Measurements from ENCODE around the gene VAV1. TPM values are rescaled to one million over a fixed set of nuclear protein-coding genes. Genes with fewer than 3 reads are reported as not detected.

VAV1 gene
- total and polyA plus RNA-seq, 9 of the 15 experiments (the other 6 are each of a cell fraction or from before 2014, with no cell fraction given): 0.46 to 20.1 (median 11.1) TPM

DNA sequence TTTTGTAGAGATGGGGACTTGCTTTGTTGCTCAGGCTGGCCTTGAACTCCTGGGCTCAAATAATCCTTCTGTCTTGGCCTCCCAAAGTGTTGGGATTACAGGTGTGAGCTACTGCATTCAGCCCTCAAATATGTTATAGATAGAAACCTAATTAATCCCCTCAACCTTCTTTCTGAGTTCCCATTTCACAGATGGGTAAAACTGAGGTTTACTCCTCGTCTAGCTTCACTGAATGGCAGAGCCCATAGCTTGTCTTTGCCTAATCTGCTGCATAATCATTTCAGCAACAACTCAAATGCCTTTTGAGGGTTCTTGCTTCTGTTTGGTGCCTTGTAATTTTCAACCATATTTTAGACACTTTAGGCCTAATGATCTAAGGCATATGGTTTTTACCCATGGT lies 78.9 kb downstream of the VAV1 start:
- CTCF ChIA-PET (ENCODE audit: low intra/inter-chr PET ratio): no interaction called here
- BruUV-seq (replicated peaks): no TSS peak
- Histone ChIP-seq H3K4me3 (no peak overlapping the region), H3K9me1 (ENCODE audit: control insufficient read depth, insufficient read depth, low read length) (no peaks in the 10 kb centered on the region), H3K4me1 (replicated peaks in 1 of 2; ENCODE audit: control insufficient read depth in 2 of 2, insufficient read depth in 2 of 2, low read length in 2 of 2) (no peaks in the 10 kb centered on the region), H3K36me3 (ENCODE audit: control insufficient read depth, insufficient read depth, low read length) (no peaks in the 10 kb centered on the region), H2AFZ (ENCODE audit: low read depth, low read length) (no peak overlapping the region), H4K20me1 (replicated peaks; ENCODE audit: control insufficient read depth, insufficient read depth, low read length) (no peaks in the 10 kb centered on the region), H3K79me2 (ENCODE audit: control insufficient read depth, insufficient read depth, low read length) (no peaks in the 10 kb centered on the region), H3K4me2 (ENCODE audit: insufficient read depth, low read length) (no peak overlapping the region), H3K27ac (ENCODE audit: extremely low read depth, low read depth, low read length) (no peak overlapping the region), H3K27me3 (ENCODE audit: control insufficient read depth in 2 of 2, insufficient read depth in 2 of 2, low read length in 2 of 2) (no peaks in the 10 kb centered on the region), H3K9me3 (replicated peaks; ENCODE audit: control insufficient read depth, insufficient read depth, low read depth, low read length) (no peaks in the 10 kb centered on the region), H3K9ac (ENCODE audit: insufficient read depth in 1 of 2, low read depth in 2 of 2, low read length in 2 of 2) (no peak overlapping the region)
- WGBS (ENCODE audit: insufficient coverage, low coverage, missing lambda C conversion rate): 0% methylated on average over 1 of the region's 1 CpG
- TF ChIP-seq DACH1 (IDR thresholded peaks at IDR 0.05; ENCODE audit: partially characterized antibody) (no peak), FOXK2 (conservative IDR thresholded peaks at IDR 0.05 in 1 of 2, IDR thresholded peaks at IDR 0.05 in 1 of 2; ENCODE audit: low read depth in 2 of 2) (no peak), ARHGAP35 (IDR thresholded peaks at IDR 0.05; ENCODE audit: partially characterized antibody) (no peak), ADNP (tag; IDR thresholded peaks at IDR 0.05) (peak; percentile 52; the same call in 1 of the 2 replicates), ZSCAN29 (IDR thresholded peaks at IDR 0.05) (no peak), SPI1 (IDR thresholded peaks at IDR 0.05; ENCODE audit: borderline replicate concordance, low read depth, low read length) (no peak), BCOR (IDR thresholded peaks at IDR 0.05) (peak; percentile 78), RBM25 (IDR thresholded peaks at IDR 0.05; ENCODE audit: low read depth, low read length, severe bottlenecking) (peak; percentile 79)
- TF ChIP-seq, protein P1, sequence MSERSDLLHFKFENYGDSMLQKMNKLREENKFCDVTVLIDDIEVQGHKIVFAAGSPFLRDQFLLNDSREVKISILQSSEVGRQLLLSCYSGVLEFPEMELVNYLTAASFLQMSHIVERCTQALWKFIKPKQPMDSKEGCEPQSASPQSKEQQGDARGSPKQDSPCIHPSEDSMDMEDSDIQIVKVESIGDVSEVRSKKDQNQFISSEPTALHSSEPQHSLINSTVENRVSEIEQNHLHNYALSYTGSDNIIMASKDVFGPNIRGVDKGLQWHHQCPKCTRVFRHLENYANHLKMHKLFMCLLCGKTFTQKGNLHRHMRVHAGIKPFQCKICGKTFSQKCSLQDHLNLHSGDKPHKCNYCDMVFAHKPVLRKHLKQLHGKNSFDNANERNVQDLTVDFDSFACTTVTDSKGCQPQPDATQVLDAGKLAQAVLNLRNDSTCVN (CRISPR knock-in tag; IDR thresholded peaks at IDR 0.05): no peak
- TF ChIP-seq, protein P2, sequence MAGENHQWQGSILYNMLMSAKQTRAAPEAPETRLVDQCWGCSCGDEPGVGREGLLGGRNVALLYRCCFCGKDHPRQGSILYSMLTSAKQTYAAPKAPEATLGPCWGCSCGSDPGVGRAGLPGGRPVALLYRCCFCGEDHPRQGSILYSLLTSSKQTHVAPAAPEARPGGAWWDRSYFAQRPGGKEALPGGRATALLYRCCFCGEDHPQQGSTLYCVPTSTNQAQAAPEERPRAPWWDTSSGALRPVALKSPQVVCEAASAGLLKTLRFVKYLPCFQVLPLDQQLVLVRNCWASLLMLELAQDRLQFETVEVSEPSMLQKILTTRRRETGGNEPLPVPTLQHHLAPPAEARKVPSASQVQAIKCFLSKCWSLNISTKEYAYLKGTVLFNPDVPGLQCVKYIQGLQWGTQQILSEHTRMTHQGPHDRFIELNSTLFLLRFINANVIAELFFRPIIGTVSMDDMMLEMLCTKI (IDR thresholded peaks at IDR 0.05; ENCODE audit: partially characterized antibody): no peak
- POLR2A ChIA-PET: interaction anchor here (0.9 kb wide), 1 partner anchor 8 kb away, joined by 3 read pairs; no protein-coding TSS in a partner anchor
- no peak for FAIRE-seq
- DNase-seq (ENCODE audit: extremely low read depth in 1 of 4, low spot score in 3 of 4): no peak
- in situ Hi-C loops (cut with MboI): no loop called here
- ATAC-seq: no peak
- intact Hi-C loops (cut with micrococcal nuclease): no loop called here

Measured in K562 (cell line).